Aorta (tissue), 5 donors: ENCODE results near the gene PPP4R2. TPM values are rescaled to one million over a fixed set of nuclear protein-coding genes. Genes with fewer than 3 reads are reported as not detected.
"Not testable (repeated sequence)": the region's sequence is repeated elsewhere in the genome, so short reads cannot be mapped to it uniquely, and the experiment has no call there.

Source experiments
- ATAC-seq: fragments of 200-7000 bp; cut with Tn5 transposase; one replicate; pipeline ENCODE4 v1.9.1; 2022; ENCODE audit warnings: moderate library complexity; ENCODE audit not compliant: low FRiP score
- DNase-seq, 2 donors: peaks; one replicate each; pipeline ENCODE4 v3.0.0-alpha.2; 2020
- H3K27ac ChIP-seq, 2 donors: one replicate each; pipeline ENCODE4 v1.5.1; 2013; ENCODE audit warnings: low read length in 2 of 2, mild to moderate bottlenecking in 2 of 2, moderate library complexity in 2 of 2, control low read depth in 1 of 2, inconsistent platforms in 1 of 2, low read depth in 1 of 2
- H3K27me3 ChIP-seq, 2 donors: one replicate each; pipeline ENCODE4 v1.6.1; 2013; ENCODE audit warnings: control low read depth in 1 of 2, low read length in 1 of 2, mild to moderate bottlenecking in 1 of 2, moderate library complexity in 1 of 2; ENCODE audit not compliant: insufficient read depth in 2 of 2, control insufficient read depth in 1 of 2
- H3K36me3 ChIP-seq, 2 donors: one replicate each; pipeline ENCODE4 v1.6.1; 2013; ENCODE audit warnings: control low read depth in 1 of 2, low read length in 1 of 2, mild to moderate bottlenecking in 1 of 2; ENCODE audit not compliant: insufficient read depth in 2 of 2, control insufficient read depth in 1 of 2
- H3K4me1 ChIP-seq, 2 donors: one replicate each; pipeline ENCODE4 v1.6.1; 2013; ENCODE audit warnings: low read length in 2 of 2, control low read depth in 1 of 2, mild to moderate bottlenecking in 1 of 2, moderate library complexity in 1 of 2; ENCODE audit not compliant: insufficient read depth in 2 of 2, control insufficient read depth in 1 of 2
- H3K4me3 ChIP-seq, 2 donors: one replicate each; pipeline ENCODE4 v1.5.1; 2013; ENCODE audit warnings: low read length in 2 of 2, control low read depth in 1 of 2, mild to moderate bottlenecking in 1 of 2
- H3K9me3 ChIP-seq: one replicate; pipeline ENCODE4 v1.6.1; 2013; ENCODE audit warnings: mild to moderate bottlenecking, low read length; ENCODE audit not compliant: control insufficient read depth
- WGBS, 2 donors: extraction: QIAGEN DNeasy Blood & Tissue Kit; methylation state at CpG; one replicate each; pipeline ENCODE4 v1.1.7; 2013; 5-methylcytosine and 5-hydroxymethylcytosine counted together
- intact Hi-C, 2 donors: fragments of 100-400 bp; cut with DNase I; formaldehyde crosslinking; loops; one replicate each; pipeline versions ENCODE4 v1.14.2 to v1.15.0; 2022
- polyA plus RNA-seq, 2 donors: library from polyadenylated mRNA; stranded (reverse); fragments of 200-250 nt; gene quantifications; one replicate each; pipeline ENCODE4 v1.2.3, GENCODE V29; 2013
- total RNA-seq, 2 donors: library from RNA; stranded (reverse); fragmentation: NEBNext Ultra II Directional; extraction: Animal tissue kit (Norgen Biotek cat#: 25700); gene quantifications; one replicate each; pipeline ENCODE4 v1.2.1, GENCODE V29; 2021
- donor health status: healthy with polysubstance abuse.
- donor health status: Bipolar disorder and iron deficiency.
- donor health status: DM: no; HTN: no; CAD: no.
- donor health status: DM: no; HTN: no; CAD: no.
- donor health status: DM: yes; HTN: yes; CAD: no.

The PPP4R2 gene
- total and polyA plus RNA-seq, 4 donors: 16.0 to 70.7 (median 40.8) TPM

DNA sequence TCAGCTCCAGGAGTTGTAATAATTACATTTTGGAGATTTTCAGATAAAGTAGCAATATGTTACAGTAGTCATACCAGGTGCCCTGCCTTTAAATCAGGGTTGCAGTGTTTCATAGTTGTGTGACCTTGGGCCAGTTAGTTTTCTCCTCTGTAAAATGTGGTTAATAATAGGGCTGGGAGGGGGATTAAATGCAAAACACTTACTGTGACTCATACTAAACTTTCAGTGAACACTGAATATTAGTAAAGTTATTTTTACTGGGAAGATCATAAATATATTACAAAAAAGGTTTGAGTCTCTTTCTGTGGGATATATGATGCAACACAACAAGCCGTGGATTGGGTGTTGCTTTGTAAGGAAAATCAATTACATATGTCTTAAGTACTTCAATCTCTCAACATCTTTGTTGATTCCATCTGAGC lies 63.7 kb downstream of the PPP4R2 start:
- no peaks in the 10 kb centered on the region for H3K4me1 ChIP-seq
- WGBS, 2 donors: 88 to 93% methylated on average over 1 of the region's 1 CpG

DNA sequence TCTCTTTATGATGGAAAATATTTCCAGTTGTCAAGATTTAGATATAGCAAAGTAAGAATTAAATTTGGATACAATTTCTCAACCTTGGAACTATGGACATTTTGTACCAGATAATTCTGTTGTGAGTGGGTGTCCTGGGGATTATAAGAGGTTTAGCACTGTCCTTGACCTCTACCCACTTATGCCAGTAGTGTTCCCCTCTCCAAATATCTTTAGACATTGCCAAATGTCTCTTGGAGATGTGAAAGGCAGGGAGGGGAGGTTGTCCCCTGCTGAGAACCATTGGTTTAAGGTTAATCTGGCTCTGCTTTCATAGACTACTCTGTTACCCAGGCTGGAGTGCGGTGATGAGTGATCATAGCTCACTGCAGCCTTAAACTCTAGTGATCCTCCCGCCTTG lies 64.8 kb downstream of the PPP4R2 start, which contains the start of gene EBLN2:
EBLN2 (plus strand) TSS at position 244 of the 400 bp plus-strand sequence. CDS start 423 bp downstream, outside the sequence.
- Histone ChIP-seq H3K9me3 (no peaks in the 10 kb centered on the region), H3K27me3 (no peaks in the 10 kb centered on the region), H3K4me3 (no peak within 1 kb of the TSS), H3K27ac (no peak within 1 kb of the TSS), H3K4me1 (no peaks in the 10 kb centered on the region), H3K36me3 (peaks cover 0 to 3% of the 10 kb centered on the region in 2 donors)
- WGBS, 2 donors: 93 to 97% methylated on average over 2 of the region's 2 CpGs
- intact Hi-C loops: loop anchor here in 1 of 2 donors (10.0 kb wide), 1 partner anchor 217 kb away; the partner anchor contains the start of gene SHQ1
- no peak for DNase-seq
- ATAC-seq: no peak

More for the DNA sequence above, 63.7 kb downstream of the PPP4R2 start:
- Histone ChIP-seq H3K36me3 (peaks cover 0 to 3% of the 10 kb centered on the region in 2 donors), H3K27me3 (no peaks in the 10 kb centered on the region), H3K27ac (no peak overlapping the region), H3K4me3 (no peak overlapping the region), H3K9me3 (no peaks in the 10 kb centered on the region)
- intact Hi-C loops: loop anchor here in 1 of 2 donors (10.0 kb wide), 1 partner anchor 216 kb away; the partner anchor contains the start of gene SHQ1
- ATAC-seq (no peak), DNase-seq (no peak)

DNA sequence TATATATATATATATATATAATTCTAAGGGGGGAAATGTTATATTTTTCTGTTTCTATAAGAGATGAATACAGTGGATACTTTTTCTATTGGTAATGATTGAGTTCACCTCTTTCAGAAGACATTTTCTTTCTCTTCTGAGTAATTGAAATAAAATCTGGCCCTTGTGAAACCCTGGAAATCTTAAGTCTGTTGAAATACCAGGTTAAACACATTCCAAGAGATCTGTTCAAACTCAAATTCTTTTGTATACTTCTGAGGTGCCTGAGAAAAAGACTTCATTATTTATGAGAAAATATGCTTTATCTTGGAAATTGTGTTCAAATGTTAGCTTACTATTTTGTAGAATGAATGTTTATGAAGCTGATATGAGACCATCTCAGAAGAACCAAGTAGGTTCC lies 69.6 kb downstream of the PPP4R2 start:
- not testable (repeated sequence) for H3K4me3 ChIP-seq, H3K27ac ChIP-seq, H3K4me1 ChIP-seq, H3K9me3 ChIP-seq, DNase-seq, H3K27me3 ChIP-seq, H3K36me3 ChIP-seq, ATAC-seq
- intact Hi-C loops: loop anchor here in 1 of 2 donors (10.0 kb wide), 1 partner anchor 221 kb away; the partner anchor contains the start of gene SHQ1

DNA sequence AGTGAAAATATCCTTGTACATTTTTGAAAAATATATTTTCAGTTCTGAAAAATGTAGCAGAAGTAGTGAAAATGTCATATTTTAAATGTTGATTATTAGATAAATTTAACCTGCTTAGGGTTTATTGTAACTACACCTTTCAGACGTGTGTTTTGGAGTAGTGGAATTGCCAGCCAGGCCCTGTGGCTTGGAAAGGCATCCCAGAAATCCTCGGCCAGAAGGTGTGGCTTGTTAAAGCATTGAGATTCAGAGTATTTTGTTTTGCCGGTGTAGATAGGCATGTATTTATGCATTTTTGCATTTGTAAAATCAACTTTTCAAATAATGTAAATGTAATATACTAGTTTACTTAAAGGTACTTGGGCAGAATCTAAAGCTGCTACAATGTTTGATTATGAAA lies 71.8 kb downstream of the PPP4R2 start:
- Histone ChIP-seq H3K4me3 (no peak overlapping the region), H3K9me3 (no peaks in the 10 kb centered on the region), H3K27me3 (no peaks in the 10 kb centered on the region), H3K27ac (no peak overlapping the region), H3K36me3 (peaks cover 0 to 2% of the 10 kb centered on the region in 2 donors), H3K4me1 (peaks cover 0 to 3% of the 10 kb centered on the region in 2 donors)
- ATAC-seq: no peak
- 35 to 58% methylated on average over 3 of the region's 3 CpGs for WGBS, 2 donors
- intact Hi-C loops: loop anchor here in 1 of 2 donors (10.0 kb wide), 1 partner anchor 224 kb away; the partner anchor contains the start of gene SHQ1
- DNase-seq: no peak

DNA sequence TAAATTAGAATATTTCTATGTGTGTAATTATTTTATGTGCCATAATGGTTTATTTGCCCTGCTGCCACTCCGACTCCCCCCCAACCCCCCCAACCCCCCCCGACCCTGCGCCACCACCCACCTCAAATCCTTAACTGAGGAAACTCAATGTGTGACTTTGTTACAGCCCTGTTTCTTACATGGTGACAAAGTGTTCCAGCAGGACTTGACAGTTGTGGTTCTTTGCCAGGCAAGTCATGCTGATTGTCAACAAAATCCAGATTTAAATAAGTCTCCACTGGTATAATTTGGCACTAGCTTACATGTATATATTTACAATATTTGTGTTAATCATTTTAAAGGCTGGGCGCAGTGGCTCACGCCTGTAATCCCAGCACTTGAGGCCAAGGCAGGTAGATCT lies 72.6 kb downstream of the PPP4R2 start:
- H3K9me3 ChIP-seq: no peaks in the 10 kb centered on the region
- no peak overlapping the region for H3K4me3 ChIP-seq
- intact Hi-C loops: loop anchor here in 1 of 2 donors (10.0 kb wide), 1 partner anchor 224 kb away; the partner anchor contains the start of gene SHQ1
- H3K36me3 ChIP-seq: peaks cover 0 to 2% of the 10 kb centered on the region in 2 donors
- DNase-seq: no peak
- 93% methylated on average over 5 of the region's 5 CpGs for WGBS, 2 donors
- H3K27ac ChIP-seq: no peak overlapping the region
- H3K27me3 ChIP-seq: no peaks in the 10 kb centered on the region
- H3K4me1 ChIP-seq: peaks cover 0 to 3% of the 10 kb centered on the region in 2 donors
- ATAC-seq: no peak

DNA sequence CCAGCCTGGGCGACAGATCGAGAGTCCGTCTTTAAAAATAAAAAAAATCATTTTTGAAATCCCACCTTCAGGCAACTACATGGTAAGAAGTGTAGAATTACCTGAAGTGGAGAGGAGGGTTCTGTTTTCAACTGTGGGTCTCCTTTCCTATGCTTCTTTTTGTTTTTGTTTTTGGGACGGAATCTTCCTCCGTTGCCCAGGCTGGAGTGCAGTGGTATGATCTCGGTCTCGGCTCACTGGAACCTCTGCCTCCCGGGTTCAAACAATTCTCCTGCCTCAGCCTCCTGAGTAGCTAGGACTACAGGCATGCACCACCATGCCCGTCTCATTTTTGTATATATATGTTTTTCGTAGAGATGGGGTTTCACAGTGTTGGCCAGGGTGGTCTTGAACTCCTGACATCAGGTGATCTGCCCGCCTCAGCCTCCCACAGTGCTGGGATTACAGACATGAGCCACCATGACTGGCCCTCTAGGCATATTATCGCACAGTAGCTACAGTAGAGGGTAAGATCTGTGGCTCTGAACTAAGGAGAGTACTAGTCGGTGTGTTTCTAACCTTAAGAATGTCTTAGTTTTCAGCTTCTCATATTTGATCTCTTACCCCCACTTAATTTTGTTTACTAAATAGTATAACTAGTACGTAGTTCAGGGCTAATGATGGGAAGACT lies 73.3 kb downstream of the PPP4R2 start:
- intact Hi-C loops: loop anchor here in 1 of 2 donors (10.0 kb wide), 1 partner anchor 225 kb away; the partner anchor contains the start of gene SHQ1

DNA sequence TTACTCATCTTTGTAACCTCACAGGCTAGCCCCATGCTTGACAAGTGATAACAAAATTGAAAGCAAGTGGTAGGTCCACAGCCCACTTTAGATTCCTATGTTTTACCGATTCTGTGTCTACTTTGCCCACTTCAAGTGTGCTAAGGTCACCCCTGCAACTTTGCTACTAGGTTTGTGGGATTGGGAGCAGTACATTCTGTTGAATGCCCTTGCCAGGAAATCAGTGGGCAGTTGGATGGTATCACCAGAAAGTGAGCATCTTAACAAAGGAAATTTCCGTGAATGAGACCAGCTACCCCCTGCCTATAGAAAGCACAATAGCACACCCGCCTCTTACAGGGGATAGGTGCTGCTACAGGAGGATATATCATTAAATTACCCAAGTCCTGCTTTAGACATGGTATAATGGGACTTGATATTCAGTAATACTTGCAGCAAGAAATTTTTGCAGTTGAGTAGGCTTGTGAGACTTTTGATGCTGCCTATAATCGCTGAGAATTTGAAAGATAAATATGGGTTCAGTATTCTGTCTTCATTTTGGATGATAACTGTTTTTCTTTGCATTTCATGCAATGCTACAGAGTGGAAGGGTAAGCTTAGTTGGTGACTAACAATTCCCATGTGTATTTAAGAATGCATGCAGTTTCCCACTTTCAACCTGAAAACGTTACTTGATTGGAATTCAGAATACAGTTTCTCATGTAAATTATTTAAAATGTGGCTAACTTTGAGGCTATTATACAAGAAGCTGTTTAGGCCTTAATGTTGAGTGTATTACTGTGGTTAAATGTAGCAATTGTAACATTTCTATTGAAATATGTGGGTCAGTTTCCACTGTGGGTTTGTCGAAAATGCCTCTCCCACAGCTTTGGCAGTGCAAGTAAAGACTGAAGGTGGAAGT lies 74.3 kb downstream of the PPP4R2 start:
- intact Hi-C loops: no loop called here
- no peak overlapping the region for H3K27ac ChIP-seq
- no peaks in the 10 kb centered on the region for H3K27me3 ChIP-seq
- no peak overlapping the region for H3K4me3 ChIP-seq
- ATAC-seq: no peak
- no peaks in the 10 kb centered on the region for H3K9me3 ChIP-seq
- DNase-seq: no peak
- H3K4me1 ChIP-seq: peaks cover 0 to 3% of the 10 kb centered on the region in 2 donors
- peaks cover 0 to 2% of the 10 kb centered on the region in 2 donors for H3K36me3 ChIP-seq
- WGBS, 2 donors: 22 to 24% methylated on average over 6 of the region's 6 CpGs

More for the DNA sequence above, 73.3 kb downstream of the PPP4R2 start:
- peaks cover 0 to 3% of the 10 kb centered on the region in 2 donors for H3K4me1 ChIP-seq
- no peak overlapping the region for H3K4me3 ChIP-seq
- H3K27ac ChIP-seq: no peak overlapping the region
- no peaks in the 10 kb centered on the region for H3K27me3 ChIP-seq
- 89 to 96% methylated on average over 14 of the region's 14 CpGs for WGBS, 2 donors
- peaks cover 0 to 2% of the 10 kb centered on the region in 2 donors for H3K36me3 ChIP-seq
- DNase-seq (no peak), ATAC-seq (no peak)
- H3K9me3 ChIP-seq: no peaks in the 10 kb centered on the region

DNA sequence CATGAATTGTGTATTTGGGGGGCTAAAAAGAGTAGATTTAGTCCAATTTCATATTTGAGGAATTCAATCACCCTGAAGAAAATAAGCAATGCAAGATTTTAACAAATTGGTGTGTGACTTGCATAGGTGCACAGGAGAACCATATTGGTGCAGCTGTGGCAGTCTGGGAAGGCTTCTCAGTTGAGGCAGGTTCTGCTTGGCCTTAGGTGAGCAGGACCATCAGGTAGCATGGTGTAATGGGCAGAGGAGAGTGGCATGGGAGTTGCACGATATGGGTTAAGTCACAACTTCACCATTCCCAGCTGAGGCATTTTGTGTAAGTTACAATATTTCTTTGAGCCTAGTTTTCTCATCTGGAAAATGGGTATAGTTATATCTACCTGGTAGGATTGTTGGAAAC lies 75.3 kb downstream of the PPP4R2 start:
- Histone ChIP-seq H3K27ac (no peak overlapping the region), H3K27me3 (no peaks in the 10 kb centered on the region), H3K4me3 (no peak overlapping the region), H3K4me1 (peaks cover 0 to 3% of the 10 kb centered on the region in 2 donors), H3K9me3 (no peaks in the 10 kb centered on the region), H3K36me3 (peaks cover 0 to 2% of the 10 kb centered on the region in 2 donors)
- 91 to 92% methylated on average over 1 of the region's 1 CpG for WGBS, 2 donors
- DNase-seq: no peak
- intact Hi-C loops: no loop called here
- ATAC-seq: no peak
